ENCODE results near the gene GLOD4. TPM values are rescaled to one million over a fixed set of nuclear protein-coding genes. Genes with fewer than 3 reads are reported as not detected.
"Not testable (repeated sequence)": the region's sequence is repeated elsewhere in the genome, so short reads cannot be mapped to it uniquely, and the experiment has no call there.

GLOD4 gene
- polyA plus RNA-seq, 1 experiment, result 15.8 TPM

DNA sequence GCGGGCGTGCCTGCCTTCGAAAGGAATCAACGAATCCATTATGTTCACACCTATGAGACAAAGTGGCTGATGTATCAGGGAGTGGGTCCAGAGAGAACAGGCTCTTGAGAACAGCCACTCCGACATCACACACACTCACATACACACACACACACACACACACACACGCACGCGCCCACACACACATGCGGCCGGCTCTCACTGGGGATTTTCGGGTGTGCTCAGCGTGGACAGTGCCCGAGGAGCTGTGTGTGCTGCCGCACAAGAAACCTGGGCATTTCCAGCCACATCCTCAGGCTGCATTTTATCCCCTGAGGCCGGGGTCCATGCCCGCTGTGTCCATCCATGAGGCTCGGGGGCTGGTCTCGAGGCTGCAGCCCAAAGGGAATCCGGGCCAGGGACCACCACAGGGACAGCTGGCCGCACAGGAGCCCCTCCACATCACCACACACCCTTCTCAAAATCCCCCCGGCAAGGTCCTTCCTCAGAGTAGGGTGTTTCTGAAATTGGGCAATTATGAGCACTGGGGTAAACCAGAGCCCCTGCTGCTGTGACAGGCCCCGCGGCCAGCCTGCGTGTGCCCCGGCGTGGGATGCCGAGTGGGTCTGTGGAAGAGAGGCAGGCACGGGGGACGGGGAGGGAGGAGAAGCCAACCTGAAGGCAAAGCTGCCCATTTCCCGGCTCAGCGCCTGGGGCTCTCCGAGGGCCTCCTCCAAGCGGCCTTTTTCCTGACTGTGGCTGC, 24.9 kb upstream of the GLOD4 start:
- TF ChIP-seq, protein P1, sequence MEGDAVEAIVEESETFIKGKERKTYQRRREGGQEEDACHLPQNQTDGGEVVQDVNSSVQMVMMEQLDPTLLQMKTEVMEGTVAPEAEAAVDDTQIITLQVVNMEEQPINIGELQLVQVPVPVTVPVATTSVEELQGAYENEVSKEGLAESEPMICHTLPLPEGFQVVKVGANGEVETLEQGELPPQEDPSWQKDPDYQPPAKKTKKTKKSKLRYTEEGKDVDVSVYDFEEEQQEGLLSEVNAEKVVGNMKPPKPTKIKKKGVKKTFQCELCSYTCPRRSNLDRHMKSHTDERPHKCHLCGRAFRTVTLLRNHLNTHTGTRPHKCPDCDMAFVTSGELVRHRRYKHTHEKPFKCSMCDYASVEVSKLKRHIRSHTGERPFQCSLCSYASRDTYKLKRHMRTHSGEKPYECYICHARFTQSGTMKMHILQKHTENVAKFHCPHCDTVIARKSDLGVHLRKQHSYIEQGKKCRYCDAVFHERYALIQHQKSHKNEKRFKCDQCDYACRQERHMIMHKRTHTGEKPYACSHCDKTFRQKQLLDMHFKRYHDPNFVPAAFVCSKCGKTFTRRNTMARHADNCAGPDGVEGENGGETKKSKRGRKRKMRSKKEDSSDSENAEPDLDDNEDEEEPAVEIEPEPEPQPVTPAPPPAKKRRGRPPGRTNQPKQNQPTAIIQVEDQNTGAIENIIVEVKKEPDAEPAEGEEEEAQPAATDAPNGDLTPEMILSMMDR (IDR thresholded peaks at IDR 0.05; ENCODE audit: insufficient read depth, low read depth, low read length), result no peak
- H3K4me3 ChIP-seq (ENCODE audit: low read depth, low read length), result no peak overlapping the region
- peaks cover 36% of the 10 kb centered on the region for H3K36me3 ChIP-seq (ENCODE audit: control insufficient read depth, insufficient read depth, low read length)
- ChIA-PET POLR2A (no interaction called here), CTCF (no interaction called here)
- H3K27me3 ChIP-seq (ENCODE audit: control insufficient read depth, insufficient read depth, low read length), result no peaks in the 10 kb centered on the region
- DNase-seq (ENCODE audit: low read depth), result no peak

- DNase-seq (ENCODE audit: low read depth), result no peak
- TF ChIP-seq, protein P1 (IDR thresholded peaks at IDR 0.05; ENCODE audit: insufficient read depth, low read depth, low read length), result no peak
- Histone ChIP-seq H3K4me3 (ENCODE audit: low read depth, low read length) (no peak overlapping the region), H3K27me3 (ENCODE audit: control insufficient read depth, insufficient read depth, low read length) (no peaks in the 10 kb centered on the region), H3K36me3 (ENCODE audit: control insufficient read depth, insufficient read depth, low read length) (peaks cover 36% of the 10 kb centered on the region)
- ChIA-PET CTCF (no interaction called here), POLR2A (no interaction called here)
Measured at GRCh38 chr17:806346-806745, 24.3 kb upstream of the GLOD4 start.

DNA sequence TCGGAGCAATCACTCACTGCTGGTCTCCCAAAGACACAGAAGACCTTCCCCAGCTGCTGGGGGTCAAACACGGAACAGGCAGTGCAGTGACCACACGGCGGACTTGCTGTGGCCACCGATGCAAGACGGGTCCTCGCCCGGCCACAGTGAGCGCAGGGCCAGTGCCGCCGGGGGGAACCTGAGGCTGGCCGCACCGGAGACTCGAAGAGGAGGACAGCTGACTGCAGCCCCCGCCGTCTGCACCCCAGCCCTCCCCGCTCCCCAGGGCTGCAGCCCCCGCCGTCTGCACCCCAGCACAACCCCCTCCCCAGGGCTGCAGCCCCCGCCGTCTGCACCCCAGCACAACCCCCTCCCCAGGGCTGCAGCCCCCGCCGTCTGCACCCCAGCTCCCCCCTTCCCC, 23.8 kb upstream of the GLOD4 start:
- H3K27me3 ChIP-seq (ENCODE audit: control insufficient read depth, insufficient read depth, low read length); POLR2A ChIA-PET; H3K4me3 ChIP-seq (ENCODE audit: low read depth, low read length); CTCF ChIA-PET; DNase-seq (ENCODE audit: low read depth): not testable (repeated sequence)
- peaks cover 37% of the 10 kb centered on the region for H3K36me3 ChIP-seq (ENCODE audit: control insufficient read depth, insufficient read depth, low read length)

- CTCF ChIA-PET, result interaction anchor here (0.9 to 1.4 kb wide), 2 partner anchors 176 to 663 kb away, joined by 3 to 6 read pairs; a partner anchor contains a TSS
- DNase-seq (ENCODE audit: low read depth), result no peak
- H3K27me3 ChIP-seq (ENCODE audit: control insufficient read depth, insufficient read depth, low read length), result no peaks in the 10 kb centered on the region
Measured at GRCh38 chr17:804541-805435, 22.7 kb upstream of the GLOD4 start.

DNA sequence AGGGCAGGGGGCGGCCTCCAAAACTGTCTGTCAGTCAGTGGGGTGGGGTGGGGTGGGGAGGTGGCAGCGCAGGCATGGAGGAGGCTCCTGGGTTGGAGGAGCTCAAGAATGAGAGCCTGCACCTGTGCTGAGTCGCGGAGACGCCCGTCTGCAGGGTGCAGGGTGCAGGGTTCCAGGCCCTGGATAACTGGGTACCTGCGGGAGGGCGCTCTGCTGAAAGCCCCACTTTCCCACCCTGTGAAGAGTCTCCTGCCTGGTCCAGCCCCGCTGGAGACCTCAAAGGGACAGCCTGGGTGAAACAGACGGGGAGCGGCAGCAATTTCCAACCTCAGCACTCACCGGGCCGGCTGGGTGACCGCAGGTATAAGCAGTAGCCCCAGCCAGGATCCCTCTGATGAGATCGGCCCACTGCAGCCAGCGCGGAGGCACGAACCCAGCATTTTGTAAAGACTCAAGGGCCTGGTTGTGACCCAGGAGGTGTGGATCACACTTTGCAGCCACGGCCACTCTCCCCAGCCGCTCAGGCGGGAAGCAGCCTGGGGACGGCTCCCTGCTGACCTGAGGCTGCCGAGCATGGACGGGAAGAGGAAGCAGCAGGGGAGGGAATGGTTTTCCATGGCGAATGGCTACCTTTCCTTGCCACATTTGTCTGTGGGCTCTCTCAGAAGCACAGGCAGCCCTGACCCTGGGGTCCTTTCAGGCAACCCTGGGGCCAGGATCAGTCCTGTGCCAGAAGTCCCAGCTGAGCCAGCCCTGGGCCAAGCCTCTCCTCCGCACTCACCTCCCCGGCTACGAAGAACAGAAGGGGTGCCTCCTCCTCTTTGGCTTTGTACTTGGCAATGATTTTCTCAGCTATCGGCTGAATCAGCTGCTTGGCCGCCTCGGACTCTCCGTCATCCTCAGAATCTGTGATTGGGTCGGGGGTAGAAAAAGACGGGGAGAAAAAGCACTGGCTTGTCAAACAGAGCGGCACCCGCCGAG, 21.1 kb upstream of the GLOD4 start:
- no peaks in the 10 kb centered on the region for H3K27me3 ChIP-seq (ENCODE audit: control insufficient read depth, insufficient read depth, low read length)
- ChIA-PET CTCF (no interaction called here), POLR2A (no interaction called here)
- peaks cover 42% of the 10 kb centered on the region for H3K36me3 ChIP-seq (ENCODE audit: control insufficient read depth, insufficient read depth, low read length)
- DNase-seq (ENCODE audit: low read depth), result no peak
- H3K4me3 ChIP-seq (ENCODE audit: low read depth, low read length), result no peak overlapping the region
- TF ChIP-seq, protein P1 (IDR thresholded peaks at IDR 0.05; ENCODE audit: insufficient read depth, low read depth, low read length), result no peak

More at GRCh38 chr17:804541-805435, 22.7 kb upstream of the GLOD4 start:
- no peak overlapping the region for H3K4me3 ChIP-seq (ENCODE audit: low read depth, low read length)
- POLR2A ChIA-PET, result no interaction called here
- TF ChIP-seq, protein P1 (IDR thresholded peaks at IDR 0.05; ENCODE audit: insufficient read depth, low read depth, low read length), result no peak
- peaks cover 41% of the 10 kb centered on the region for H3K36me3 ChIP-seq (ENCODE audit: control insufficient read depth, insufficient read depth, low read length)
